OCI-LY1 (cell line): ENCODE measurements around the gene PTPRU.

Source experiments
- H2AFZ ChIP-seq: fragments of 200-600 bp; sonication (generic), shearing (Covaris generic); 2 replicates; pipeline ENCODE4 v1.6.0; 2014; ENCODE audit warnings: antibody characterized with exemption, mild to moderate bottlenecking, low read length
- H3F3A ChIP-seq: fragments of 200-600 bp; sonication (generic), shearing (Covaris generic); 2 replicates; pipeline ENCODE4 v1.6.0; 2014; ENCODE audit warnings: mild to moderate bottlenecking, antibody characterized with exemption, low read length, moderate library complexity; ENCODE audit not compliant: insufficient read depth
- H3K27ac ChIP-seq: fragments of 200-600 bp; sonication (generic); 2 replicates; pipeline ENCODE4 v1.5.1; 2014; ENCODE audit warnings: low read length, mixed run types, mild to moderate bottlenecking, low read depth; ENCODE audit not compliant: poor library complexity, severe bottlenecking
- H3K27me3 ChIP-seq: fragments of 200-600 bp; sonication (generic); 2 replicates; pipeline ENCODE4 v1.6.0; 2014; ENCODE audit warnings: antibody characterized with exemption, mild to moderate bottlenecking, low read length, moderate library complexity; ENCODE audit not compliant: insufficient read depth
- H3K36me3 ChIP-seq: fragments of 200-600 bp; sonication (generic); 2 replicates; pipeline ENCODE4 v1.6.1; 2014; ENCODE audit warnings: mild to moderate bottlenecking, antibody characterized with exemption, low read length, moderate library complexity, mixed read lengths; ENCODE audit not compliant: insufficient read depth
- H3K4me1 ChIP-seq: fragments of 200-600 bp; sonication (generic); 2 replicates; pipeline ENCODE4 v1.5.1; 2014; ENCODE audit warnings: mild to moderate bottlenecking, low read length, moderate library complexity; ENCODE audit not compliant: insufficient read depth, severe bottlenecking
- H3K4me2 ChIP-seq: fragments of 200-600 bp; sonication (generic), shearing (Covaris generic); 2 replicates; pipeline ENCODE4 v1.6.1; 2014; ENCODE audit warnings: low read length
- H3K4me3 ChIP-seq: fragments of 200-600 bp; sonication (generic); 2 replicates; pipeline ENCODE4 v1.5.1; 2014; ENCODE audit warnings: low read length, low read depth, mild to moderate bottlenecking, mixed read lengths; ENCODE audit not compliant: poor library complexity, severe bottlenecking
- H3K79me2 ChIP-seq: fragments of 200-600 bp; shearing (Covaris generic); 2 replicates; pipeline ENCODE4 v1.6.1; 2016; ENCODE audit warnings: mixed run types, low read length, mixed read lengths; ENCODE audit not compliant: insufficient read depth
- H3K9ac ChIP-seq: fragments of 200-600 bp; sonication (generic), shearing (Covaris generic); 2 replicates; pipeline ENCODE4 v1.6.1; 2014; ENCODE audit warnings: mild to moderate bottlenecking, low read length, mixed read lengths
- H3K9me2 ChIP-seq: fragments of 200-600 bp; sonication (generic), shearing (Covaris generic); 2 replicates; pipeline ENCODE4 v1.6.1; 2014; ENCODE audit warnings: low read depth, mild to moderate bottlenecking, low read length, mixed read lengths
- H3K9me3 ChIP-seq: fragments of 200-600 bp; shearing (Covaris generic); 2 replicates; pipeline ENCODE4 v1.6.1; 2014; ENCODE audit warnings: low read length, mixed read lengths
- H4K20me1 ChIP-seq: fragments of 200-600 bp; sonication (generic), shearing (Covaris generic); 2 replicates; pipeline ENCODE4 v1.6.0; 2016; ENCODE audit warnings: mild to moderate bottlenecking, low read length; ENCODE audit not compliant: insufficient read depth
- EZH2 ChIP-seq: fragments of 200-600 bp; sonication (generic), shearing (Covaris generic); IDR thresholded peaks from 2 replicates; pipeline ENCODE4 v1.8.0; 2017; ENCODE audit warnings: borderline replicate concordance, mixed run types, mild to moderate bottlenecking, antibody characterized with exemption, low read length, moderate library complexity, mixed read lengths
- TF ChIP-seq, protein P1 (sequence below): fragments of 200-600 bp; sonication (generic), shearing (Covaris generic); IDR thresholded peaks from 2 replicates; pipeline ENCODE4 v1.5.1; 2017; ENCODE audit warnings: mild to moderate bottlenecking, antibody characterized with exemption, low read length, moderate library complexity, mixed read lengths

Gene PTPRU

DNA sequence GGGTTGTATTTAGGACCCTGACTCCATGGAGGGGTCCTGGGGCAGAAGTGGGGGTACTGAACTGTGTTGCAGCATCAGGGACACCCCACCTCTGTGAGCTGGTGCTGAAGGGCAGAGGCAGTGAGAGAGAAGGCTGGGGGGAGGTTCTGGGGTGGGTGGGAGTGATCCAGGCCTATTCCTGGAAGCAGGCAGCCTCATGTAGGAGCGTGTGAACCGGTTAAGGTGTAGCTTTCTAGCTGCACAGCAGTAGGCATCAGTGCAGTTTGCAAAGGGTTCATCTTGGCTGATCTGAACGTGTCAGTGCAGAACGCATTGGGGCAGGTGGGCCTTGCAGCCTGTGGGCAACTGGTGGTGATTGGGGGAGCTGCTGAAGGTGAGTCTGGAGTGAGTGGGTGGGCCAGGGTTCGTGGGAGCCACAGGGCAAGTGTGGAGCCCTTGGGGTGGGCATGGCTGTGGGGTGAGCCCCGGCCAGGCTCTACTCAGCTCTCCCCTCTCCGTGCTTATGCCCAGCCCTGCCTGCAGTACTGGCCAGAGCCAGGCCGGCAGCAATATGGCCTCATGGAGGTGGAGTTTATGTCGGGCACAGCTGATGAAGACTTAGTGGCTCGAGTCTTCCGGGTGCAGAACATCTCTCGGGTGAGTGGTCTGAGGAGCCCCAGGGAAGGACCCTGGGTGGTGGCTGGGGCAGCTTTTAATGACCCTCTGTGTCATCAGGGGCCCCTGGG is 86.7 kb downstream of the PTPRU start:
- no peak overlapping the region for H3K4me3 ChIP-seq
- H3K27ac ChIP-seq: no peak overlapping the region

DNA sequence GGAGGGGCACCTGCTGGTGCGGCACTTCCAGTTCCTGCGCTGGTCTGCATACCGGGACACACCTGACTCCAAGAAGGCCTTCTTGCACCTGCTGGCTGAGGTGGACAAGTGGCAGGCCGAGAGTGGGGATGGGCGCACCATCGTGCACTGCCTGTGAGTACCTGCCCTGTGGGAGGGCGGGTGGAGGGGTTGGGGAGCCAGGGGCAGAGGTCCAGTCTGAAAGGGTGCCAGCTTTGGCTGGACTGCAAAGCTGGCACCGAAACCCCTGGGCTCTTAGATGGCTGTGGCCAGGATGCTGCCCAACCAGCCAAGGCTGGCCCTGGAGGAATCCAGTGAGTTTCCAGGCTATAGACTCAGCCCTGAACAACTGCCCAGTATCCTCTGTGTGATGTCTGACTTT is 87.3 kb downstream of the PTPRU start:
- no peaks in the 10 kb centered on the region for H3K79me2 ChIP-seq
- H3K9ac ChIP-seq: no peak overlapping the region
- H3K27me3 ChIP-seq: no peaks in the 10 kb centered on the region
- H3K9me3 ChIP-seq: no peaks in the 10 kb centered on the region
- H3F3A ChIP-seq: no peaks in the 10 kb centered on the region
- H2AFZ ChIP-seq: no peak overlapping the region
- no peak overlapping the region for H3K4me2 ChIP-seq
- H3K4me1 ChIP-seq: no peaks in the 10 kb centered on the region
- no peaks in the 10 kb centered on the region for H3K36me3 ChIP-seq
- TF ChIP-seq EZH2: no peak
- TF ChIP-seq, protein P1, sequence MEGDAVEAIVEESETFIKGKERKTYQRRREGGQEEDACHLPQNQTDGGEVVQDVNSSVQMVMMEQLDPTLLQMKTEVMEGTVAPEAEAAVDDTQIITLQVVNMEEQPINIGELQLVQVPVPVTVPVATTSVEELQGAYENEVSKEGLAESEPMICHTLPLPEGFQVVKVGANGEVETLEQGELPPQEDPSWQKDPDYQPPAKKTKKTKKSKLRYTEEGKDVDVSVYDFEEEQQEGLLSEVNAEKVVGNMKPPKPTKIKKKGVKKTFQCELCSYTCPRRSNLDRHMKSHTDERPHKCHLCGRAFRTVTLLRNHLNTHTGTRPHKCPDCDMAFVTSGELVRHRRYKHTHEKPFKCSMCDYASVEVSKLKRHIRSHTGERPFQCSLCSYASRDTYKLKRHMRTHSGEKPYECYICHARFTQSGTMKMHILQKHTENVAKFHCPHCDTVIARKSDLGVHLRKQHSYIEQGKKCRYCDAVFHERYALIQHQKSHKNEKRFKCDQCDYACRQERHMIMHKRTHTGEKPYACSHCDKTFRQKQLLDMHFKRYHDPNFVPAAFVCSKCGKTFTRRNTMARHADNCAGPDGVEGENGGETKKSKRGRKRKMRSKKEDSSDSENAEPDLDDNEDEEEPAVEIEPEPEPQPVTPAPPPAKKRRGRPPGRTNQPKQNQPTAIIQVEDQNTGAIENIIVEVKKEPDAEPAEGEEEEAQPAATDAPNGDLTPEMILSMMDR: no peak
- H4K20me1 ChIP-seq: no peaks in the 10 kb centered on the region
- H3K4me3 ChIP-seq: no peak overlapping the region
- no peak overlapping the region for H3K27ac ChIP-seq
- H3K9me2 ChIP-seq: no peaks in the 10 kb centered on the region

More for the DNA sequence above, 86.7 kb downstream of the PTPRU start:
- Histone ChIP-seq H3K36me3 (no peaks in the 10 kb centered on the region), H3F3A (no peaks in the 10 kb centered on the region), H3K9me3 (no peaks in the 10 kb centered on the region), H3K9ac (no peak overlapping the region), H2AFZ (no peak overlapping the region), H4K20me1 (no peaks in the 10 kb centered on the region), H3K79me2 (no peaks in the 10 kb centered on the region), H3K4me1 (no peaks in the 10 kb centered on the region), H3K27me3 (no peaks in the 10 kb centered on the region), H3K4me2 (no peak overlapping the region), H3K9me2 (no peaks in the 10 kb centered on the region)
- TF ChIP-seq, protein P1: no peak
- TF ChIP-seq EZH2: no peak

DNA sequence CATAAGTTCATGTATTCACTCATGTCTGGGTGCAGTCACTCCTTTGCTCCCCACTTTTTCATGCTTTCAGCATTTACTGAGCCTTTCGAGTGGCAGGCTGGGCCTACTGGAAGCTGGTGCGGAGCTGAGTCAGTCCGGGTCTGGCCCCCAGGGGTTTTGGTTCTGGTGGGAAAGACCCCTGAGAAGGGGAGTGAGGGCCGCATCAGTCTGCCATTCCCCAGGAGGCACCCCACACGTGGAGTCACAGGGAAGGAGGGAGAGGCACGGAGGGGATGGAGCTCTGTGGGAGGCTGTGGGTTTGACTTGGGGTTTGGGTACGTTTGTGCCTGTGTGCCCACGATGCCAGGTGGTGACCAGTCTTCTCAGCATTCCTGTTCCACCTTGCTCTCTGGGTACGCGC is 87.9 kb downstream of the PTPRU start:
- H3K9me3 ChIP-seq: no peaks in the 10 kb centered on the region
- no peak overlapping the region for H3K9ac ChIP-seq
- TF ChIP-seq, protein P1: no peak
- no peak for TF ChIP-seq EZH2
- no peaks in the 10 kb centered on the region for H3K4me1 ChIP-seq
- H3K79me2 ChIP-seq: no peaks in the 10 kb centered on the region
- H4K20me1 ChIP-seq: no peaks in the 10 kb centered on the region
- H3K27me3 ChIP-seq: no peaks in the 10 kb centered on the region
- H3K9me2 ChIP-seq: no peaks in the 10 kb centered on the region
- no peaks in the 10 kb centered on the region for H3F3A ChIP-seq
- H3K4me2 ChIP-seq: no peak overlapping the region
- no peak overlapping the region for H3K27ac ChIP-seq
- H2AFZ ChIP-seq: no peak overlapping the region
- H3K36me3 ChIP-seq: no peaks in the 10 kb centered on the region
- no peak overlapping the region for H3K4me3 ChIP-seq
